AG09309 (cell line): ENCODE results near the gene TMEM154.

ENCODE experiments used
- DNase-seq: peaks from one replicate; pipeline ENCODE4 v3.0.0-alpha.2; 2010; ENCODE audit warnings: low read depth
- H3K4me3 ChIP-seq: 2 replicates; pipeline ENCODE4 v1.5.1; 2011; ENCODE audit warnings: mild to moderate bottlenecking, low read depth, low read length, moderate library complexity; ENCODE audit not compliant: control insufficient read depth
- TF ChIP-seq, protein P1 (sequence below): IDR thresholded peaks from 2 replicates; pipeline ENCODE4 v1.5.1; 2011; ENCODE audit warnings: mild to moderate bottlenecking, low read depth, low read length, inconsistent platforms; ENCODE audit not compliant: insufficient read depth, control insufficient read depth; ENCODE audit errors: missing control alignments

TMEM154 gene

DNA sequence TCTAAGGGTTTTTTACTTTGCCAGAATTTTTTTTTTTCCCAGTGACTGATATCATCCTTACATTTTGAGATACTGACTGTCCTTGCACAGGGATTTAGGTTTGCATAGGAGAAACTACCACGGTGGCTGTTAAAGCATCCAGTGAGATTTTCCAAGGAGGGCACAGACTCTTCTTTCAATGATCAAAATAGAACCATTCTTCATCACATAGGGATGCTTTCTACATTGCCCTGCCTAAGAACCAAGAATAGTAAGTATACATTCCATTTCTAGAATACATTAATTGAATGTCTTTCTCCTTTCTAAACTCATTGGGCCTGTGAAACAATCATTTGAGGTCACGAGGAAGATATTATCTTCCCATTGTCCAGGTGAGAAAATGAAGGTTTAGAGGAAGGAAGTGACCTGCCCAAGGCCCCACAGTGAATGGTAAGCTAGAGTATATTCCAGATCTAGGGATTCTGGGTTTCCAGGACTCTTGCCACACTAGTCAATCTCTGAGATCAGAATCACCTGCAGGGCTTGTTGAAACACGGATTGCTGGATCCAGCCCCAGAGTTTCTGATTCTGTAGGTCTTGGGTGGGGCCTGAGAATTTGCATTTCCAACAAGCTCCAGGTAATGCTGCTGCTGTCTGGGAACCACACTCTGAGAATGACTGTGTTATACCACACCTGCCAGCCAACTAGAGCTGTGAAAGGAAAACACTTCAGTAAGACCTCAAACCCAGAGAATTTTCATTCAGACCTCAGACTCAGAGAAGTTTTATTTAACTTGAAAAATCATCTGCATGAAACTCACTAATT is 17.7 kb upstream of the TMEM154 start:
- TF ChIP-seq, protein P1, sequence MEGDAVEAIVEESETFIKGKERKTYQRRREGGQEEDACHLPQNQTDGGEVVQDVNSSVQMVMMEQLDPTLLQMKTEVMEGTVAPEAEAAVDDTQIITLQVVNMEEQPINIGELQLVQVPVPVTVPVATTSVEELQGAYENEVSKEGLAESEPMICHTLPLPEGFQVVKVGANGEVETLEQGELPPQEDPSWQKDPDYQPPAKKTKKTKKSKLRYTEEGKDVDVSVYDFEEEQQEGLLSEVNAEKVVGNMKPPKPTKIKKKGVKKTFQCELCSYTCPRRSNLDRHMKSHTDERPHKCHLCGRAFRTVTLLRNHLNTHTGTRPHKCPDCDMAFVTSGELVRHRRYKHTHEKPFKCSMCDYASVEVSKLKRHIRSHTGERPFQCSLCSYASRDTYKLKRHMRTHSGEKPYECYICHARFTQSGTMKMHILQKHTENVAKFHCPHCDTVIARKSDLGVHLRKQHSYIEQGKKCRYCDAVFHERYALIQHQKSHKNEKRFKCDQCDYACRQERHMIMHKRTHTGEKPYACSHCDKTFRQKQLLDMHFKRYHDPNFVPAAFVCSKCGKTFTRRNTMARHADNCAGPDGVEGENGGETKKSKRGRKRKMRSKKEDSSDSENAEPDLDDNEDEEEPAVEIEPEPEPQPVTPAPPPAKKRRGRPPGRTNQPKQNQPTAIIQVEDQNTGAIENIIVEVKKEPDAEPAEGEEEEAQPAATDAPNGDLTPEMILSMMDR, result no peak
- H3K4me3 ChIP-seq, result no peak overlapping the region
- no peak for DNase-seq

DNA sequence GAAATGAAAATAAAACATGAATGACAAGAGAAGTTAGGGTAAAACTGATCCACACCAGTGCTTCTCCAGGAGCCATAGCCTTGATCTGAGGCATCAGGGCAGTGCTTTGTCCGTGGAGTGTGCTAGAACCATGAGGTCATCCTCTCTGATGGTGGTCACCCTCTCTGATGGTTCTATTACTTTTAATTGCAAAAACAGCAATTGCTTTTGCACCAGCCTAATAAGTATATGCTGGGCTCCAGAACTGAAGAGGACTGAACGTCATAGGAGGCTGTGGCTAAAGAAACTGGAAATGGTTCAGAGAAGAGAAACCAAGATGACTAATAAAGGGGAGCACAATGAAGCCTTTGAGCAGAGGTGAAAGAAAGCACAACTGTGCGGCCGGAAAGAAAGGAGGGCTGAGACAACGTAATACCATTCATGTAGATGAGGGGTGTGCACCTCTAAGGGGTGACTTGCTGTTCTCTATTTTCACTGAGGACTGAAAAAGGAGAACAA is 17.0 kb upstream of the TMEM154 start:
- no peak overlapping the region for H3K4me3 ChIP-seq
- TF ChIP-seq, protein P1, result no peak
- no peak for DNase-seq

DNA sequence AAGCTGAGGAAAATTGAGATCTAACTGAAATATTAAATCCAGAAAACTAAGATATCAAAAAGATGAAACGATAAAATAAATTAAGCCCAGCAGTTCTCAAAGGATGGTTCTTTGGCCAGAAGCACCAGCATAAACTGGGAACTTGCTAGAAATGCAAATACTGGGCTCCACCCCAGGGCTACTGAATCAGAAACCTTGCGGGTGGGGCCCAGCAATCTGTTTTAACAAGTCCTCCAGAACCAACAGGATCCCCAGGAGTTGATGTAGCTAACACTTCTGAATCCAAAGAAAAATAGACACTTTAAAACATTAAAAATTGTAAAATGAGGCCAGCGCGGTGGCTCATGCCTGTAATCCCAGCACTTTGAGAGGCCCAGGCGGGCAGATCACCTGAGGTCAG is 14.1 kb upstream of the TMEM154 start:
- TF ChIP-seq, protein P1, result no peak
- H3K4me3 ChIP-seq, result no peak overlapping the region
- no peak for DNase-seq

- no peak overlapping the region for H3K4me3 ChIP-seq
- no peak for DNase-seq
- TF ChIP-seq, protein P1, result no peak
Observed at GRCh38 chr4:152691761-152692160, 12.0 kb upstream of the TMEM154 start.

GRCh38 chr4:152690706-152691651 is 11.2 kb upstream of the TMEM154 start:
- TF ChIP-seq, protein P1, result no peak
- no peak overlapping the region for H3K4me3 ChIP-seq
- DNase-seq, result no peak

DNA sequence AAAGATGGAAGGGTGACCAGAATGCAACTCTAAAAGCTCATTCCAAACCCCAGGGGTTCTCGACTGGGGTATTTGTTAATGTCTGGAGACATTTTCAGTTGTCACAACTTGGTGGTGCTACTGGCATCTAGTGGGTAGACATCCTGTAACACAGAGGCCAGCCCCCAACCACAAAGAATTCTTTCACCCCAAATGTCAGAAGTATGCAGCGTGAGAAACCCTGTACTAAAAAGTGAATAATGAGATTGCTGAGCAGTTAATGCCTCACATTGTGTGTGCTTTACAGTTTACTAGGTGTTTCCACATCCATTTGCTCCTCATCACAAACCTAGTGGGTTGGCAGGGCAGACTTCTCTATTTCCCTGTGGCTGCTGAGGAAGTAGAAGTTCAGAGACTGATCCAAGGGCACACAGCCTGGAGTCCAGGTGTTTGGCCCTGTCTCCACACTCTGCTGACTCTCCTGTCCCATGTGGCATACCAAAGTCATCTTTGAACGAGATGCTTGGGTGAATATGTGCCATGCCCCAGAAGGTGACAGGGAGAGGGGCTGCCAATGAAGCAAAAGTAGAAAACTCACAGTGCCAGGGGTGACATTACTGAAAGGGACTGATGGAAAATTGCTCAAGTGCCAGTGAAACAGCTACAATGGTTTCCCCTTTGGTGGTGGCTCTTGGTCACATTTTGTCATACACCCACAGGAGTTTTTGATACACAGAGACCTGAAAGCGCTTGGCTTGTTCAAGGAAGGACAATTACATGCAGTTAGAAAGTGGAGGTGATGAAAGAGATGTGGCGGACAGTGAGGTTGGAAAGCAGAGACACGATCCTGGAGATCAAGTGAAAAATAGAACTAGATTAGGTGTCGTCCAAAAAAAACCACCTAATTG is 10.1 kb upstream of the TMEM154 start:
- no peak overlapping the region for H3K4me3 ChIP-seq
- DNase-seq, result no peak
- TF ChIP-seq, protein P1, result no peak
